ENCODE data around the gene FBLN7. TPM values are rescaled to one million over a fixed set of nuclear protein-coding genes. Genes with fewer than 3 reads are reported as not detected.

Gene FBLN7
- total RNA-seq, 3 donors from 2014 or later = 9.2 to 15.7 (median 11.0) TPM

DNA sequence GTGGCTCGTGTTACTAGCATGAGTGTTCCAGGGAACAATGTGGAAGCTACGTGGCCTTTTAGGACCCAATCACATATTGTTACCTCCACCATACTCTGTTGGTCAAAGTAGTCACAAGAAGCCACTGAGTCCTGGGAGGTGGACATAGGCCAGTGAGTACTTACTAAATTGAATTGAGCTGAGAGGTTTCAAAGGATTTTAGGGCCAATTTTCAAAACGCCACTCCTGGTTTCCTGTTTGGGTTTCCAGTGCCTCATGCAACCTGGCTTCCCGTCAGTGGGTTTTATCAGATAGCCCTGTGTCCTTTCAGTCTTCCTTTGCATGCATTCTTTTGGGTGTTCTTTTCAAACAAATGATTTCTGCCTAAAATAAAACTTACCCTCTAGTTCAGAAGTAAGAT, 56.3 kb downstream of the FBLN7 start:
- intact Hi-C loops (cut with DNase I; ENCODE audit: low total_unique reads) = no loop called here
- no peaks in the 10 kb centered on the region for H3K27me3 ChIP-seq
- TF ChIP-seq POLR2A (IDR thresholded peaks at IDR 0.05) (no peak), POLR2AphosphoS5 (IDR thresholded peaks at IDR 0.05) (no peak)
- TF ChIP-seq, protein P1, sequence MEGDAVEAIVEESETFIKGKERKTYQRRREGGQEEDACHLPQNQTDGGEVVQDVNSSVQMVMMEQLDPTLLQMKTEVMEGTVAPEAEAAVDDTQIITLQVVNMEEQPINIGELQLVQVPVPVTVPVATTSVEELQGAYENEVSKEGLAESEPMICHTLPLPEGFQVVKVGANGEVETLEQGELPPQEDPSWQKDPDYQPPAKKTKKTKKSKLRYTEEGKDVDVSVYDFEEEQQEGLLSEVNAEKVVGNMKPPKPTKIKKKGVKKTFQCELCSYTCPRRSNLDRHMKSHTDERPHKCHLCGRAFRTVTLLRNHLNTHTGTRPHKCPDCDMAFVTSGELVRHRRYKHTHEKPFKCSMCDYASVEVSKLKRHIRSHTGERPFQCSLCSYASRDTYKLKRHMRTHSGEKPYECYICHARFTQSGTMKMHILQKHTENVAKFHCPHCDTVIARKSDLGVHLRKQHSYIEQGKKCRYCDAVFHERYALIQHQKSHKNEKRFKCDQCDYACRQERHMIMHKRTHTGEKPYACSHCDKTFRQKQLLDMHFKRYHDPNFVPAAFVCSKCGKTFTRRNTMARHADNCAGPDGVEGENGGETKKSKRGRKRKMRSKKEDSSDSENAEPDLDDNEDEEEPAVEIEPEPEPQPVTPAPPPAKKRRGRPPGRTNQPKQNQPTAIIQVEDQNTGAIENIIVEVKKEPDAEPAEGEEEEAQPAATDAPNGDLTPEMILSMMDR (IDR thresholded peaks at IDR 0.05) = no peak
- H3K4me3 ChIP-seq = no peak overlapping the region
- no peaks in the 10 kb centered on the region for H3K9me3 ChIP-seq
- DNase-seq (ENCODE audit: low spot score in 2 of 2) = no peak
- no peaks in the 10 kb centered on the region for H3K36me3 ChIP-seq
- no peak overlapping the region for H3K27ac ChIP-seq
- no peaks in the 10 kb centered on the region for H3K4me1 ChIP-seq

DNA sequence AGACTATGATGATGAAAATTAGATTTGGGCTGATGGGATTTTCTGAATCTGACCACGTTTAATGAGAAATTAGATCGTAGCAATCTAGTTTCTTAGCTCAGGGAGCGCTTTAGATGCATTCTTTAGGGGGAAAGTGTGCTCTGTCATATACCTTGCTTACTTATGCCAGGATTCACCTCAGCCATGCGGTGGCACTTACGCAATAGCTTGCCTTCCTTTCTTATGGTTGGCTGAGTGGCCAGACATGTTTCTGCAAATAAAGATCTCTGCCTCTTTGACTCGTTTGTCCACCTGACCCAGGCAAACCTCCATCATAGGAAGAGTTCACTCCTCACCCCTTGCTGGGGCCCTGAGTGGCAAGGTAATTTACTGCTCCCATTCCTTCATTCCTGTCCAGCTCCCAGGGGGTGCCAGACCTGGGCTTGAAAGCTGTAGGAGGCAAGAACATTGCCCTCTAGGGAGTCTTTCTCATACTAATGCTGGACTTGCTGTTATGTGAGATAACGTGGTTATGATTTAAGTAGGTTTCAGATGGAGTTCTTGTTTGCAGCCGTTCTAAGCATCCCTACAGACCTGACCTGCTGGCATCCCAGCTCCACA, 57.1 kb downstream of the FBLN7 start:
- intact Hi-C loops (cut with DNase I; ENCODE audit: low total_unique reads) = no loop called here
- no peak overlapping the region for H3K27ac ChIP-seq
- no peak overlapping the region for H3K4me3 ChIP-seq
- TF ChIP-seq POLR2AphosphoS5 (IDR thresholded peaks at IDR 0.05) (no peak), POLR2A (IDR thresholded peaks at IDR 0.05) (no peak)
- TF ChIP-seq, protein P1 (IDR thresholded peaks at IDR 0.05) = no peak
- H3K9me3 ChIP-seq = no peaks in the 10 kb centered on the region
- no peak for DNase-seq (ENCODE audit: low spot score in 2 of 2)
- H3K27me3 ChIP-seq = no peaks in the 10 kb centered on the region
- H3K4me1 ChIP-seq = no peaks in the 10 kb centered on the region
- no peaks in the 10 kb centered on the region for H3K36me3 ChIP-seq

DNA sequence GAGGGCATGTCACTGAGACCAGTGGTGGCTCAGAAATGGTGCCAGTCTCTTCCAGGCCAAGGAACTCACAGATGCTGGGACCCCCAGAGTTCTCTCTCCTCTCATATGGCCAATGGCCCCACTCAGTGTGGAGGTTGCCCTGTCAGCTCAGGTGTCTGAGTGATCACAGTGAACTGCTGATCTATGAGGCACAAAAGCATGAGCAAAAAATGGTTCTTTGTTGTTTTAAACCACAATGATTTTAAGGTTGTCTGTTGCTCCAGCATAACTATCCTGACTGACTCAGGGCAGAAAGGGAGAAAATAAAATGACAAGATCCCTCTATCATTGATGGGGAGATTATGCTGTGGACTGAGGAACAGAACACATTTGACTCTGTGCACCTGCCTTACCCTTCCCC, 57.8 kb downstream of the FBLN7 start:
- Histone ChIP-seq H3K27ac (no peak overlapping the region), H3K4me1 (no peaks in the 10 kb centered on the region), H3K9me3 (no peaks in the 10 kb centered on the region), H3K4me3 (no peak overlapping the region), H3K27me3 (no peaks in the 10 kb centered on the region), H3K36me3 (no peaks in the 10 kb centered on the region)
- intact Hi-C loops (cut with DNase I; ENCODE audit: low total_unique reads) = loop anchor here (2.0 kb wide), 1 partner anchor 63 kb away; no protein-coding TSS in a partner anchor
- no peak for TF ChIP-seq POLR2A (IDR thresholded peaks at IDR 0.05)
- TF ChIP-seq, protein P1 (IDR thresholded peaks at IDR 0.05) = no peak
- TF ChIP-seq POLR2AphosphoS5 (IDR thresholded peaks at IDR 0.05) = no peak
- DNase-seq (ENCODE audit: low spot score in 2 of 2) = no peak

DNA sequence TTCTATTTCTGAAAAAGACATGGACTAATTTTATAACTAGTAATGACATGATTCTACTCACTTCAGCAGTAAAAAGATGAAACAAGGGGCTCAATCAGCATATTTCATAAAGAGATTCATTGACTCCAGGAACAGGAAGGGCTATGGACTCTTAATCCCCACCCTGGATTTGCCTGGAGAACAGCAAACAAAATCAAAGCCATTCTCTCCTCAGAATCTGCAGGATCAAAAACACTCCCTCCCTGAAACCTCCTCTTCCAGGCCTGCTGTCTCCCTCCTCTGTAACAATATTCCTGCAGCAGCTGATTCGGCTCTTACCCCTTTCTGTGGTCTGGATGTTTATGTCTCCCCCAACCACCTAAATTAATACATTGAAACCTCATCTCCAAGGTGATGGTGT, 59.7 kb downstream of the FBLN7 start:
- Histone ChIP-seq H3K4me3 (no peak overlapping the region), H3K36me3 (no peaks in the 10 kb centered on the region), H3K27ac (no peak overlapping the region), H3K4me1 (no peaks in the 10 kb centered on the region), H3K9me3 (peaks cover 0 to under 1% of the 10 kb centered on the region in 2 donors), H3K27me3 (no peaks in the 10 kb centered on the region)
- TF ChIP-seq POLR2AphosphoS5 (IDR thresholded peaks at IDR 0.05) (no peak), POLR2A (IDR thresholded peaks at IDR 0.05) (no peak)
- TF ChIP-seq, protein P1 (IDR thresholded peaks at IDR 0.05) = no peak
- intact Hi-C loops (cut with DNase I; ENCODE audit: low total_unique reads) = loop anchor here (2.0 kb wide), 1 partner anchor 65 kb away; no protein-coding TSS in a partner anchor
- no peak for DNase-seq (ENCODE audit: low spot score in 2 of 2)

DNA sequence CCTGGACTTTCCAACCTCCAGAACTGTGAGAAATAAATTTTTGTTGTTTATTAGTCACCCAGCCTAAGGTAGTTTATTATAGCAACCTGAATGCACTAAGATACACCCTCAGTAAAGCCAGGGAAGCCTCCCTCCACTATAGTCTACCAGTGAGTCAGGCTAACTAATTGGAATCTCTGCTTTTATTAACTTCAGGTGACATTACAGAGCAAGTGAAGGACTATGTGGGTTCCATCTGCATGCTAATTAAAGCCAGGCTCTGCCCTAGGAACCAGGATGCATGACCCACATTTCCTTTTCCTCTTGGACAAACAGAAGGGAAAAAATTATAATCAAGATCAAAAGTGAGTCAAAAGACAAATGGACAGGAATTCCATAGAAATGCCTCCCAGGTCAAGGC, 60.6 kb downstream of the FBLN7 start:
- no peak overlapping the region for H3K4me3 ChIP-seq
- no peak for TF ChIP-seq POLR2A (IDR thresholded peaks at IDR 0.05)
- TF ChIP-seq, protein P1 (IDR thresholded peaks at IDR 0.05) = no peak
- no peak for TF ChIP-seq POLR2AphosphoS5 (IDR thresholded peaks at IDR 0.05)
- no peaks in the 10 kb centered on the region for H3K36me3 ChIP-seq
- DNase-seq (ENCODE audit: low spot score in 2 of 2) = no peak
- no peaks in the 10 kb centered on the region for H3K4me1 ChIP-seq
- intact Hi-C loops (cut with DNase I; ENCODE audit: low total_unique reads) = no loop called here
- no peaks in the 10 kb centered on the region for H3K27me3 ChIP-seq
- peaks cover 8 to 10% of the 10 kb centered on the region in 2 donors for H3K9me3 ChIP-seq
- no peak overlapping the region for H3K27ac ChIP-seq
